Panc1 (cell line): ENCODE data around the gene ARHGEF6.

Source experiments
- CTCF ChIP-seq: fragments of 450-650 bp; IDR thresholded peaks from 2 replicates; pipeline ENCODE4 v1.5.1; 2017; ENCODE audit warnings: mild to moderate bottlenecking
- POLR2AphosphoS5 ChIP-seq: IDR thresholded peaks from 2 replicates; pipeline ENCODE4 v1.6.1; 2012; ENCODE audit warnings: mild to moderate bottlenecking, low read depth, low read length, moderate library complexity
- SIN3A ChIP-seq: IDR thresholded peaks from 2 replicates; pipeline ENCODE4 v1.6.1; 2012; ENCODE audit warnings: low read depth, mild to moderate bottlenecking, low read length, moderate library complexity, borderline replicate concordance; ENCODE audit not compliant: insufficient read depth
- TCF7L2 ChIP-seq: IDR thresholded peaks from 2 replicates; pipeline ENCODE4 v1.6.1; 2011; ENCODE audit warnings: mild to moderate bottlenecking, low read depth, low read length, inconsistent platforms
- TF ChIP-seq, protein P1 (sequence below), 2 experiments: IDR thresholded peaks; 2 replicates each; pipeline ENCODE4 v1.6.1; 2011 to 2012; ENCODE audit warnings: low read depth in 2 of 2, control low read depth in 1 of 2, low read length in 1 of 2, mild to moderate bottlenecking in 1 of 2, moderate library complexity in 1 of 2; ENCODE audit not compliant: insufficient read depth in 1 of 2

DNA sequence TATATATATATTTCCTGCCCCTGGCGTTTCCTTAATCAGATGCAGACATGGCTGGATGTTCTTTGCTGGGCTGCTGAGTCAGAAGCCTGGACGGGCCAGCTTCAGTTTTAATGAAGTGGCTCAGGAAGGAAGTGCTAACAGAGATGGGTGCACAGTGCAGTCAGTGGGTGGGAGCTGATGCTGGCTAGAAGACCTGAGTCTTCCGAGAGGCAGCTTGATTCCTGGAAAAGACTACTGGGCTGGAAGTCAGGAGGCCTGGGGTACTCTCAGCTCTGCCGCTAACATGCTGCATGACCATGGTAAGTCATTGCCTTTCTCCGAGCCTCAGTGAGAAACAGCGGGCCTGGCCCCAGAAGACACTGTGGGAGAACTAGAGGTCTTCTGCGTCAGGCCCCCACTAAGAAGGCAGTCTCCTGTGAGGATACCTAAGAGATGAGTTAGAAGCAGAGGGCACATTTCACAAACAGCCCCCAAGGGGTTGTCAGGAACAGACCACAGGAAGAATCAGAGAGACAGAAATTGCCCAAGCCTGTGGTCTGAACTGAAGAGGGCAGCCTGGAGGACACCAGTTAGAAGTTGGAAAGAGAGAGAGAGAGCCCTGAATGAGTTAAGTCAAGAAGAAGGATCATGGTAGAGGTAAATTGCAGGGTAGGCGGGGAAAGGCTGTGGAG, 141.1 kb downstream of the ARHGEF6 start:
- TF ChIP-seq CTCF (no peak), POLR2AphosphoS5 (no peak), SIN3A (no peak), TCF7L2 (no peak)
- TF ChIP-seq, protein P1, sequence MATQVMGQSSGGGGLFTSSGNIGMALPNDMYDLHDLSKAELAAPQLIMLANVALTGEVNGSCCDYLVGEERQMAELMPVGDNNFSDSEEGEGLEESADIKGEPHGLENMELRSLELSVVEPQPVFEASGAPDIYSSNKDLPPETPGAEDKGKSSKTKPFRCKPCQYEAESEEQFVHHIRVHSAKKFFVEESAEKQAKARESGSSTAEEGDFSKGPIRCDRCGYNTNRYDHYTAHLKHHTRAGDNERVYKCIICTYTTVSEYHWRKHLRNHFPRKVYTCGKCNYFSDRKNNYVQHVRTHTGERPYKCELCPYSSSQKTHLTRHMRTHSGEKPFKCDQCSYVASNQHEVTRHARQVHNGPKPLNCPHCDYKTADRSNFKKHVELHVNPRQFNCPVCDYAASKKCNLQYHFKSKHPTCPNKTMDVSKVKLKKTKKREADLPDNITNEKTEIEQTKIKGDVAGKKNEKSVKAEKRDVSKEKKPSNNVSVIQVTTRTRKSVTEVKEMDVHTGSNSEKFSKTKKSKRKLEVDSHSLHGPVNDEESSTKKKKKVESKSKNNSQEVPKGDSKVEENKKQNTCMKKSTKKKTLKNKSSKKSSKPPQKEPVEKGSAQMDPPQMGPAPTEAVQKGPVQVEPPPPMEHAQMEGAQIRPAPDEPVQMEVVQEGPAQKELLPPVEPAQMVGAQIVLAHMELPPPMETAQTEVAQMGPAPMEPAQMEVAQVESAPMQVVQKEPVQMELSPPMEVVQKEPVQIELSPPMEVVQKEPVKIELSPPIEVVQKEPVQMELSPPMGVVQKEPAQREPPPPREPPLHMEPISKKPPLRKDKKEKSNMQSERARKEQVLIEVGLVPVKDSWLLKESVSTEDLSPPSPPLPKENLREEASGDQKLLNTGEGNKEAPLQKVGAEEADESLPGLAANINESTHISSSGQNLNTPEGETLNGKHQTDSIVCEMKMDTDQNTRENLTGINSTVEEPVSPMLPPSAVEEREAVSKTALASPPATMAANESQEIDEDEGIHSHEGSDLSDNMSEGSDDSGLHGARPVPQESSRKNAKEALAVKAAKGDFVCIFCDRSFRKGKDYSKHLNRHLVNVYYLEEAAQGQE (IDR thresholded peaks at IDR 0.05; ENCODE audit: insufficient read depth in 1 of 2, low read depth in 2 of 2, low read length in 1 of 2), result no peak
